ENCODE results near the gene VAPB.

The VAPB gene

DNA sequence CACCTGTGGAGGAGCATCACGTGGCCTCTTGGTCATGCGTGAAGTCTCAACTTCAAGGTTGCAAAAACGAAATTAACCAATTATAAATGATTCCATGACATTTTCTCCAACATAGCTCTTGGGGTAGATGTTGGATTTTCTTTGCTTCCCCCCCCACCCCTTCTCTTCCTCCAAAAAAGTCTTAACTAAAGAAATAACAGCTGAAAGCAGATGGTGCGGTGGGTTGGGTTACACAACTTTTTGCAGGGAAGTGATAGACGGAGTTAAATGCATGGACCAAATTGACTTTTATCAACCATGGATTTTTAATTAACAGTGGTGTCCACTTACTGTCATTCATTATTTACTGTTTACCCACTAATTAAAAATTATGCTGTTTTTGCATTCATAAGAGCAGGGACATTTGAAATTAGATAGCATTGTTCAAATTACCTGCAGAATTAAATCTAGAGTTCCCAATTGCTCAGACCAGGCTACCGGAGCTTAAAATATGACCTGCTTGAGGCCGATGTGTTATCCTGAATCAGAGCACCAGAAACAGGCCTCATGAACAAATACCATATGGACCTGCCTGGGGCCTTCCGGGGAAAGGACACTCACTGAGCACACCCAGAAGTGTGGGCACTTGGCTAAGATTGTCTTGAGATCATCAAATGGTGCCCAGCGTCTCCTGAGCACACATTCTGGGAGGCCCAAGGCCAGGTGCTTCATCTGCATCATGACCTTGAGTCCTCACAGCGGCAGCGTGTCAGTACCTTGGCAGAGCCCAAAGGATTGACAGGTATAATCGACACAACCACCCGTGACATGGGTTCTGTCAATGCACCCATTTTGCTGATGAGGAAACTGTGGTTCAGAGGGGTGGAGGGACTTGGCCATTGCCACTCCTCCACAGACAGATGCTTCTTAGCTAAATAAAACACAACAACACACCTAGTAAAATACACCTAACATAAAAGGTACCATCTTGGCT, 84.7 kb downstream of the VAPB start:
- CTCF ChIA-PET, result interaction anchor here (0.7 to 0.8 kb wide), 3 partner anchors 8 to 239 kb away, joined by 3 to 4 read pairs (median 3); no protein-coding TSS in a partner anchor

DNA sequence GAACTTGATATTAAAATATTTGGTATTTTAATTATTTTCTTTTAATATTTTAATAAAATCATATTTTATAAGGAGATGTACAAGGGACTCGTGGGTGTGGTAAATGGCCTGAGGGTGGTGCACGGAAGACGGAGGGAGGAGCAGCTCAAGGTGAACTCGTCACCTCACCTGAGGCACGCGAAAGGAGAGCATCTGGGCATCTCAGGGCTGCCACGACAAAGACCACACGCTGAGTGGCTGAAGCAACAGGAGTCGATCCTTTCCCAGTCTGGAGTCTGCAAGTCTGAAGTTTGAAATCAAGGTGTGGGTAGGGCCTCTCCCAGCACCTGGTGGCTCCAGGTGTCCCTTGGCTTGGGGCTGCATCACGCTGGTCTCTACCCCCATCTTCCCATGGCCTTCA, 86.4 kb downstream of the VAPB start:
- Histone ChIP-seq H3K9me3 (ENCODE audit: control insufficient read depth, insufficient read depth, low read depth, low read length) (no peaks in the 10 kb centered on the region), H3K36me3 (ENCODE audit: control insufficient read depth in 2 of 2, insufficient read depth in 1 of 2, low read length in 2 of 2) (no peaks in the 10 kb centered on the region), H3K4me1 (ENCODE audit: control insufficient read depth, insufficient read depth, low read length) (no peaks in the 10 kb centered on the region), H3K27ac (ENCODE audit: extremely low read depth, low read depth, low read length) (no peak overlapping the region), H3K4me3 (ENCODE audit: low read depth, low read length) (no peak overlapping the region)
- ChIA-PET POLR2A (no interaction called here), CTCF (no interaction called here)
- TF ChIP-seq, protein P1, sequence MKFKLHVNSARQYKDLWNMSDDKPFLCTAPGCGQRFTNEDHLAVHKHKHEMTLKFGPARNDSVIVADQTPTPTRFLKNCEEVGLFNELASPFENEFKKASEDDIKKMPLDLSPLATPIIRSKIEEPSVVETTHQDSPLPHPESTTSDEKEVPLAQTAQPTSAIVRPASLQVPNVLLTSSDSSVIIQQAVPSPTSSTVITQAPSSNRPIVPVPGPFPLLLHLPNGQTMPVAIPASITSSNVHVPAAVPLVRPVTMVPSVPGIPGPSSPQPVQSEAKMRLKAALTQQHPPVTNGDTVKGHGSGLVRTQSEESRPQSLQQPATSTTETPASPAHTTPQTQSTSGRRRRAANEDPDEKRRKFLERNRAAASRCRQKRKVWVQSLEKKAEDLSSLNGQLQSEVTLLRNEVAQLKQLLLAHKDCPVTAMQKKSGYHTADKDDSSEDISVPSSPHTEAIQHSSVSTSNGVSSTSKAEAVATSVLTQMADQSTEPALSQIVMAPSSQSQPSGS (tag by site-specific recombination; IDR thresholded peaks at IDR 0.05; ENCODE audit: low read depth), result no peak
- TF ChIP-seq SP7 (tag by site-specific recombination; IDR thresholded peaks at IDR 0.05) (no peak), BCL11B (tag by site-specific recombination; IDR thresholded peaks at IDR 0.05; ENCODE audit: low read depth) (no peak), SP2 (tag by site-specific recombination; IDR thresholded peaks at IDR 0.05) (no peak), ZNF701 (tag by site-specific recombination; IDR thresholded peaks at IDR 0.05) (no peak), ZNF843 (tag by site-specific recombination; IDR thresholded peaks at IDR 0.05) (no peak)

More for the DNA sequence above, 84.7 kb downstream of the VAPB start:
- H3K4me1 ChIP-seq (ENCODE audit: control insufficient read depth, insufficient read depth, low read length), result no peaks in the 10 kb centered on the region
- no peaks in the 10 kb centered on the region for H3K36me3 ChIP-seq (ENCODE audit: control insufficient read depth in 2 of 2, insufficient read depth in 1 of 2, low read length in 2 of 2)
- H3K4me3 ChIP-seq (ENCODE audit: low read depth, low read length), result no peak overlapping the region
- no peak overlapping the region for H3K27ac ChIP-seq (ENCODE audit: extremely low read depth, low read depth, low read length)
- TF ChIP-seq, protein P2, sequence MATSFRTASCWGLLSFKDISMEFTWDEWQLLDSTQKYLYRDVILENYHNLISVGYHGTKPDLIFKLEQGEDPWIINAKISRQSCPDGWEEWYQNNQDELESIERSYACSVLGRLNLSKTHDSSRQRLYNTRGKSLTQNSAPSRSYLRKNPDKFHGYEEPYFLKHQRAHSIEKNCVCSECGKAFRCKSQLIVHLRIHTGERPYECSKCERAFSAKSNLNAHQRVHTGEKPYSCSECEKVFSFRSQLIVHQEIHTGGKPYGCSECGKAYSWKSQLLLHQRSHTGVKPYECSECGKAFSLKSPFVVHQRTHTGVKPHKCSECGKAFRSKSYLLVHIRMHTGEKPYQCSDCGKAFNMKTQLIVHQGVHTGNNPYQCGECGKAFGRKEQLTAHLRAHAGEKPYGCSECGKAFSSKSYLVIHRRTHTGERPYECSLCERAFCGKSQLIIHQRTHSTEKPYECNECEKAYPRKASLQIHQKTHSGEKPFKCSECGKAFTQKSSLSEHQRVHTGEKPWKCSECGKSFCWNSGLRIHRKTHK (tag by site-specific recombination; IDR thresholded peaks at IDR 0.05), result no peak
- TF ChIP-seq, protein P3, sequence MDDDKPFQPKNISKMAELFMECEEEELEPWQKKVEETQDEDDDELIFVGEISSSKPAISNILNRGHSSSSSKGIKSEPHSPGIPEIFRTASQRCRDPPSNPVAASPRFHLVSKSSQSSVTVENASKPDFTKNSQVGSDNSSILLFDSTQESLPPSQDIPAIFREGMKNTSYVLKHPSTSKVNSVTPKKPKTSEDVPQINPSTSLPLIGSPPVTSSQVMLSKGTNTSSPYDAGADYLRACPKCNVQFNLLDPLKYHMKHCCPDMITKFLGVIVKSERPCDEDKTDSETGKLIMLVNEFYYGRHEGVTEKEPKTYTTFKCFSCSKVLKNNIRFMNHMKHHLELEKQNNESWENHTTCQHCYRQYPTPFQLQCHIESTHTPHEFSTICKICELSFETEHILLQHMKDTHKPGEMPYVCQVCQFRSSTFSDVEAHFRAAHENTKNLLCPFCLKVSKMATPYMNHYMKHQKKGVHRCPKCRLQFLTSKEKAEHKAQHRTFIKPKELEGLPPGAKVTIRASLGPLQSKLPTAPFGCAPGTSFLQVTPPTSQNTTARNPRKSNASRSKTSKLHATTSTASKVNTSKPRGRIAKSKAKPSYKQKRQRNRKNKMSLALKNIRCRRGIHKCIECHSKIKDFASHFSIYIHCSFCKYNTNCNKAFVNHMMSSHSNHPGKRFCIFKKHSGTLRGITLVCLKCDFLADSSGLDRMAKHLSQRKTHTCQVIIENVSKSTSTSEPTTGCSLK (tag by site-specific recombination; IDR thresholded peaks at IDR 0.05), result no peak
- TF ChIP-seq ZNF169 (tag by site-specific recombination; IDR thresholded peaks at IDR 0.05), result no peak
- TF ChIP-seq ZNF221 (tag by site-specific recombination; IDR thresholded peaks at IDR 0.05; ENCODE audit: borderline replicate concordance), result no peak
- POLR2A ChIA-PET, result interaction anchor here (0.6 kb wide), 1 partner anchor 371 kb away, joined by 3 read pairs; no protein-coding TSS in a partner anchor
- no peaks in the 10 kb centered on the region for H3K9me3 ChIP-seq (ENCODE audit: control insufficient read depth, insufficient read depth, low read depth, low read length)

DNA sequence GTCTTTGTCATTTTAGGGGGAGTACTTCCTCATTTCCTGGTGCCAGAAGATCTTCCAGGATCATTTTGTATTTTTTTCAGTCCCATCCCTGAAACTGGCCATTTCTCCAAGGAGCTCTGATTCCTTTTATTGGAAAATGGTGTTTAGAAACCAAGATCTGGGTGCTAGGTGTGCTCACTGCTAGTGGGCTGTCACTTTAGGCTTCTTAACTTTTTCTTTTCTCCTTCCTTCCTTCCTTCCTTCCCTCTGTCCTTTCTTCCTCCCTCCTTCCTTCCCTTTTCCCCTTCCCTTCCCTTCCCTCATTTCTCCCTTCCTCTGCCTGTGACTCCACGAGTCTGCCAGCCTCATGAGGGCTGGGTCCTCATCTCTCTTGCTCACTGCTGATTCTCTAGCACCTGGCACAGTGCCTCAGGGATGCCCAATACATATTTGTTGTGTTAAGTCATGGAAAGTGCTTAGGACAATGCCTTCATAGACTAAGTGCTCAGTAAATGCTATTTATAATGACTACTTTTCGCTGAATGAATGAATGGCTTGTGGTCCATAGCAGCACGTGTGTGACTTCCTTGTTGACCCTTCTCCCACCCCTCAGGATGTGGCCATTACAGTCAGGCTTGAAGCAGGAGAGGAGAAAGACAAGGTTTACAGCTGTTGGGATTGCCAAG, 89.2 kb downstream of the VAPB start:
- no peaks in the 10 kb centered on the region for H3K4me1 ChIP-seq (ENCODE audit: control insufficient read depth, insufficient read depth, low read length)
- ChIA-PET POLR2A (no interaction called here), CTCF (no interaction called here)
- no peak overlapping the region for H3K27ac ChIP-seq (ENCODE audit: extremely low read depth, low read depth, low read length)
- H3K36me3 ChIP-seq (ENCODE audit: control insufficient read depth in 2 of 2, insufficient read depth in 1 of 2, low read length in 2 of 2), result no peaks in the 10 kb centered on the region
- H3K4me3 ChIP-seq (ENCODE audit: low read depth, low read length), result no peak overlapping the region
- H3K9me3 ChIP-seq (ENCODE audit: control insufficient read depth, insufficient read depth, low read depth, low read length), result no peaks in the 10 kb centered on the region
- no peak for TF ChIP-seq PRDM1 (tag by site-specific recombination; IDR thresholded peaks at IDR 0.05)
- TF ChIP-seq ZNF555 (tag by site-specific recombination; conservative IDR thresholded peaks at IDR 0.05), result peak; percentile 4; the same call in 1 of the 2 replicates
- peak; percentile 48 for TF ChIP-seq SETDB1 (IDR thresholded peaks at IDR 0.05; ENCODE audit: insufficient read length, low read length)

Measured in HEK293 (cell line).